Mammary epithelial cell (primary cell): ENCODE data around the gene RAX.

Experiments used
- EZH2 ChIP-seq: IDR thresholded peaks from 2 replicates; pipeline ENCODE4 v1.6.1; 2012; ENCODE audit warnings: low read length, inconsistent platforms, borderline replicate concordance
- TF ChIP-seq, protein P1 (sequence below), 2 donors: IDR thresholded peaks in 1 of 2; conservative IDR thresholded peaks in 1 of 2; 2 replicates each; pipeline ENCODE4 v1.5.1; 2011 to 2012; ENCODE audit warnings: inconsistent platforms in 2 of 2, low read length in 2 of 2, mild to moderate bottlenecking in 2 of 2, control low read depth in 1 of 2, low read depth in 1 of 2; ENCODE audit not compliant: insufficient read depth in 1 of 2; ENCODE audit errors: extremely low read depth in 1 of 2

DNA sequence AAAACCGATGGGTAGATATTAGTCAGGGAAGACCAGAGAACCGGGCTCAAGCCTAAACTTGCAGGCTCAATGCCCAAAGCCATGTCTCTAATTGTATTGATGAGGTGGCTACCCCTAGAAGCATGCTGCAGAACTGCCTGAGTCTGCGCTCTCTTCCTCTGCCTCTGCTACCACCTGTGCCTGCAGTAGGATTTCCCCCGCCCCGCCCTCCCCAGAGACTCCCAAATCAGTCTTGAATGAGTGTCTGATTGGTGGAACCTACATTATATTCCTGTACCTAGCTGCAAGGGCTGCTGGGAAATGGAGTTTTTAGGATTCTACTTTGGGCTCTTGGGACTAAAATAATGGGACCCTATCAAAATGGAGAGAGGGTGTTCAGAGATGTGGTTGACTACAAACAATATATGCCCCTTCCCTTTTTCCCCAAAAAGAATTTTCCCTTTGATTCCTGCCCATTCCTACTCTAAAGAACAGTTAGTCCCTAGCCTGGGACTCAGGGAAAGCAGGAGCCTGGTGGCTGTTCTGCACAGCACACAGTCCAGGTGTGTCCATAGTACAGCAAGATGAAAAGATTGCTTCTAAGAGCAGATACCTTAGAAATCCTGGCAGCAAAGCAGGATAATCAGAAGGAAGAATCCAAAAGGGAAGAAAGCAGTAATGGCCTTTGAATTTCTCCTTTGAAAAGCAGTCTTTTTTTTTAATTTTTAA, 40.8 kb downstream of the RAX start:
- TF ChIP-seq, protein P1, sequence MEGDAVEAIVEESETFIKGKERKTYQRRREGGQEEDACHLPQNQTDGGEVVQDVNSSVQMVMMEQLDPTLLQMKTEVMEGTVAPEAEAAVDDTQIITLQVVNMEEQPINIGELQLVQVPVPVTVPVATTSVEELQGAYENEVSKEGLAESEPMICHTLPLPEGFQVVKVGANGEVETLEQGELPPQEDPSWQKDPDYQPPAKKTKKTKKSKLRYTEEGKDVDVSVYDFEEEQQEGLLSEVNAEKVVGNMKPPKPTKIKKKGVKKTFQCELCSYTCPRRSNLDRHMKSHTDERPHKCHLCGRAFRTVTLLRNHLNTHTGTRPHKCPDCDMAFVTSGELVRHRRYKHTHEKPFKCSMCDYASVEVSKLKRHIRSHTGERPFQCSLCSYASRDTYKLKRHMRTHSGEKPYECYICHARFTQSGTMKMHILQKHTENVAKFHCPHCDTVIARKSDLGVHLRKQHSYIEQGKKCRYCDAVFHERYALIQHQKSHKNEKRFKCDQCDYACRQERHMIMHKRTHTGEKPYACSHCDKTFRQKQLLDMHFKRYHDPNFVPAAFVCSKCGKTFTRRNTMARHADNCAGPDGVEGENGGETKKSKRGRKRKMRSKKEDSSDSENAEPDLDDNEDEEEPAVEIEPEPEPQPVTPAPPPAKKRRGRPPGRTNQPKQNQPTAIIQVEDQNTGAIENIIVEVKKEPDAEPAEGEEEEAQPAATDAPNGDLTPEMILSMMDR (conservative IDR thresholded peaks at IDR 0.05 in 1 of 2, IDR thresholded peaks at IDR 0.05 in 1 of 2; ENCODE audit: extremely low read depth in 1 of 2, insufficient read depth in 1 of 2, low read depth in 1 of 2, low read length in 2 of 2) = no peak
- no peak for TF ChIP-seq EZH2
